ENCODE data around the gene ANKRD12. TPM values are rescaled to one million over a fixed set of nuclear protein-coding genes. Genes with fewer than 3 reads are reported as not detected.

Gene ANKRD12
- total RNA-seq, 1 experiment from 2014 or later: 23.5 TPM

- POLR2A ChIA-PET: no interaction called here
- H3K27ac ChIP-seq (ENCODE audit: low read depth, low read length): no peak overlapping the region
- no peaks in the 10 kb centered on the region for H3K9me2 ChIP-seq (ENCODE audit: insufficient read depth)
- H4K20me1 ChIP-seq (ENCODE audit: insufficient read depth): no peaks in the 10 kb centered on the region
- no peak overlapping the region for H3K9ac ChIP-seq (ENCODE audit: low read length)
- H3K36me3 ChIP-seq (ENCODE audit: control insufficient read depth in 1 of 2, insufficient read depth in 2 of 2, low read length in 2 of 2): 0 out of 4 replicates have a peak, but pooled peaks cover 2 to 4% of the 10 kb centered on the region in 2 experiments
- H2AFZ ChIP-seq (ENCODE audit: low read depth, low read length, poor library complexity, severe bottlenecking): no peak overlapping the region
- intact Hi-C loops (cut with micrococcal nuclease): no loop called here
- no peak overlapping the region for H3K4me2 ChIP-seq (ENCODE audit: low read length)
- H3K27me3 ChIP-seq (ENCODE audit: insufficient read depth, low read length): no peaks in the 10 kb centered on the region
- H3K4me3 ChIP-seq (replicated peaks in 1 of 2; ENCODE audit: low read depth in 1 of 2, low read length in 2 of 2): no peak overlapping the region
- no peak for ATAC-seq
- CTCF ChIA-PET: no interaction called here
- no peak for DNase-seq (ENCODE audit: low read depth, low spot score)
- RAD21 ChIA-PET (ENCODE audit: low non-redundant PET in 1 of 2, low total read pairs in 2 of 2, uncharacterized antibody in 2 of 2, unreplicated experiment in 2 of 2): no interaction called here
- H3K9me3 ChIP-seq (ENCODE audit: control insufficient read depth in 1 of 2, insufficient read depth in 1 of 2, low read depth in 1 of 2, low read length in 2 of 2): no peaks in the 10 kb centered on the region
- no peaks in the 10 kb centered on the region for H3K79me2 ChIP-seq (ENCODE audit: insufficient read depth, low read length)
- no TSS peak for BruUV-seq (replicated peaks)
- no peak for TF ChIP-seq MAX (IDR thresholded peaks at IDR 0.05)
- no peak for TF ChIP-seq JUND (IDR thresholded peaks at IDR 0.05)
- H3K4me1 ChIP-seq (ENCODE audit: control insufficient read depth in 1 of 2, insufficient read depth in 2 of 2, low read length in 2 of 2): no peaks in the 10 kb centered on the region
Observed at GRCh38 chr18:9209279-9209678, 72.7 kb downstream of the ANKRD12 start.

DNA sequence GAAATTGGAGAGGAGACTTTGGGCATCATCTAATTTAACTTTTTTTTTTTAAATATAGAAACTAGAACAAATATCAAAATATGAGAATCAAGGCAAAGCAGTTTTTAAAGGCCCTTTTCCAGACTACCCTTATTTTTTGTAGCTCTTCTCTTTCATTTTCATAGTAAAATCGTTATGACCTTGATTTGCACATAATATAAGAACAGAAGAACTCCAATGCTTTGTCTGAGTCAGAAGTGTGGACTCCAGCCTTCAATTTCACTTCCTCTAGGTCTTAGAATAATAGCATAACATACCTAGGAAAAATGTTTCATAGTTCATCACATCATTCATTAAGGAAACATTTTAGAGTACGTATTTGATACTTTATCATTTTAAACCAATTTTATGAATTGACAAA, 74.4 kb downstream of the ANKRD12 start:
- Histone ChIP-seq H3K4me1 (ENCODE audit: control insufficient read depth in 1 of 2, insufficient read depth in 2 of 2, low read length in 2 of 2) (no peaks in the 10 kb centered on the region), H3K36me3 (ENCODE audit: control insufficient read depth in 1 of 2, insufficient read depth in 2 of 2, low read length in 2 of 2) (peaks cover 4% of the 10 kb centered on the region in 2 experiments; a peak in 1 of 4 replicates), H3K9me3 (ENCODE audit: control insufficient read depth in 1 of 2, insufficient read depth in 1 of 2, low read depth in 1 of 2, low read length in 2 of 2) (no peaks in the 10 kb centered on the region), H3K27ac (ENCODE audit: low read depth, low read length) (no peak overlapping the region), H3K27me3 (ENCODE audit: insufficient read depth, low read length) (no peaks in the 10 kb centered on the region), H4K20me1 (ENCODE audit: insufficient read depth) (no peaks in the 10 kb centered on the region), H3K4me3 (replicated peaks in 1 of 2; ENCODE audit: low read depth in 1 of 2, low read length in 2 of 2) (no peak overlapping the region), H3K79me2 (ENCODE audit: insufficient read depth, low read length) (no peaks in the 10 kb centered on the region), H3K9ac (ENCODE audit: low read length) (no peak overlapping the region), H3K4me2 (ENCODE audit: low read length) (no peak overlapping the region), H3K9me2 (ENCODE audit: insufficient read depth) (no peaks in the 10 kb centered on the region), H2AFZ (ENCODE audit: low read depth, low read length, poor library complexity, severe bottlenecking) (no peak overlapping the region)
- no peak for DNase-seq (ENCODE audit: low read depth, low spot score)
- no TSS peak for BruUV-seq (replicated peaks)
- ChIA-PET CTCF (no interaction called here), POLR2A (no interaction called here), RAD21 (ENCODE audit: low non-redundant PET in 1 of 2, low total read pairs in 2 of 2, uncharacterized antibody in 2 of 2, unreplicated experiment in 2 of 2) (no interaction called here)
- intact Hi-C loops (cut with micrococcal nuclease): no loop called here
- ATAC-seq: no peak
- no peak for TF ChIP-seq SIN3A (IDR thresholded peaks at IDR 0.05; ENCODE audit: low read depth)
- no peak for TF ChIP-seq TCF7L2 (IDR thresholded peaks at IDR 0.05; ENCODE audit: borderline replicate concordance, extremely low read depth, insufficient read depth, insufficient read length)
- no peak for TF ChIP-seq EGR1 (IDR thresholded peaks at IDR 0.05; ENCODE audit: low read depth)
- TF ChIP-seq ZFX (IDR thresholded peaks at IDR 0.05): no peak
- no peak for TF ChIP-seq ELF1 (IDR thresholded peaks at IDR 0.05; ENCODE audit: borderline replicate concordance, low read depth)
- no peak for TF ChIP-seq FOSL1 (IDR thresholded peaks at IDR 0.05; ENCODE audit: low read depth)
- no peak for TF ChIP-seq CTCF (IDR thresholded peaks at IDR 0.05 in 2 of 3, conservative IDR thresholded peaks at IDR 0.05 in 1 of 3; ENCODE audit: borderline replicate concordance in 1 of 3, insufficient read depth in 1 of 3, low read depth in 2 of 3, low read length in 2 of 3)
- no peak for TF ChIP-seq POLR2A (IDR thresholded peaks at IDR 0.05; ENCODE audit: borderline replicate concordance, extremely low read depth, insufficient read depth, insufficient read length)
- TF ChIP-seq, protein P1, sequence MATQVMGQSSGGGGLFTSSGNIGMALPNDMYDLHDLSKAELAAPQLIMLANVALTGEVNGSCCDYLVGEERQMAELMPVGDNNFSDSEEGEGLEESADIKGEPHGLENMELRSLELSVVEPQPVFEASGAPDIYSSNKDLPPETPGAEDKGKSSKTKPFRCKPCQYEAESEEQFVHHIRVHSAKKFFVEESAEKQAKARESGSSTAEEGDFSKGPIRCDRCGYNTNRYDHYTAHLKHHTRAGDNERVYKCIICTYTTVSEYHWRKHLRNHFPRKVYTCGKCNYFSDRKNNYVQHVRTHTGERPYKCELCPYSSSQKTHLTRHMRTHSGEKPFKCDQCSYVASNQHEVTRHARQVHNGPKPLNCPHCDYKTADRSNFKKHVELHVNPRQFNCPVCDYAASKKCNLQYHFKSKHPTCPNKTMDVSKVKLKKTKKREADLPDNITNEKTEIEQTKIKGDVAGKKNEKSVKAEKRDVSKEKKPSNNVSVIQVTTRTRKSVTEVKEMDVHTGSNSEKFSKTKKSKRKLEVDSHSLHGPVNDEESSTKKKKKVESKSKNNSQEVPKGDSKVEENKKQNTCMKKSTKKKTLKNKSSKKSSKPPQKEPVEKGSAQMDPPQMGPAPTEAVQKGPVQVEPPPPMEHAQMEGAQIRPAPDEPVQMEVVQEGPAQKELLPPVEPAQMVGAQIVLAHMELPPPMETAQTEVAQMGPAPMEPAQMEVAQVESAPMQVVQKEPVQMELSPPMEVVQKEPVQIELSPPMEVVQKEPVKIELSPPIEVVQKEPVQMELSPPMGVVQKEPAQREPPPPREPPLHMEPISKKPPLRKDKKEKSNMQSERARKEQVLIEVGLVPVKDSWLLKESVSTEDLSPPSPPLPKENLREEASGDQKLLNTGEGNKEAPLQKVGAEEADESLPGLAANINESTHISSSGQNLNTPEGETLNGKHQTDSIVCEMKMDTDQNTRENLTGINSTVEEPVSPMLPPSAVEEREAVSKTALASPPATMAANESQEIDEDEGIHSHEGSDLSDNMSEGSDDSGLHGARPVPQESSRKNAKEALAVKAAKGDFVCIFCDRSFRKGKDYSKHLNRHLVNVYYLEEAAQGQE (IDR thresholded peaks at IDR 0.05; ENCODE audit: low read depth): no peak
- no peak for TF ChIP-seq YY1 (IDR thresholded peaks at IDR 0.05; ENCODE audit: extremely low read depth, insufficient replicate concordance, low read depth, low read length)
- TF ChIP-seq EZH2 (IDR thresholded peaks at IDR 0.05): no peak
- TF ChIP-seq ATF3 (IDR thresholded peaks at IDR 0.05): no peak
- TF ChIP-seq ZNF274 (IDR thresholded peaks at IDR 0.05; ENCODE audit: low read depth, low read length): no peak
